ENCODE measurements around the gene METTL3. TPM values are rescaled to one million over a fixed set of nuclear protein-coding genes. Genes with fewer than 3 reads are reported as not detected.

The METTL3 gene
- total RNA-seq, 4 donors from 2014 or later, result 70.7 to 83.1 (median 75.4) TPM

GRCh38 chr14:21476925-21477681, 34.0 kb downstream of the METTL3 start, which contains the start of the genes RAB2B and TOX4:
RAB2B (minus strand) TSS chr14:21476959; CDS start chr14:21476872, 87 bp downstream.
TOX4 (plus strand) TSS chr14:21477195; CDS start chr14:21477279, 84 bp downstream.
- peak within 1 kb of the TSS; percentile 83 to 99 (median 96) for H3K4me3 ChIP-seq (replicated peaks in 1 of 3)
- peak in 1 of 2 donors; percentile 58 for TF ChIP-seq POLR2A (IDR thresholded peaks at IDR 0.05)
- TF ChIP-seq CTCF (IDR thresholded peaks at IDR 0.05), result peak; percentile 88 to 100 (median 98)
- DNase-seq, result peak; percentile 97
- peak within 1 kb of the TSS; percentile 80 to 88 (median 84) for H3K27ac ChIP-seq
- peaks cover 0 to 5% of the 10 kb centered on the region in 2 donors for H3K36me3 ChIP-seq
- H3K27me3 ChIP-seq, result no peaks in the 10 kb centered on the region
- 1 to 2% methylated on average over 48 to 49 of the region's 49 CpGs for WGBS, 2 donors
- H3K9me3 ChIP-seq, result no peaks in the 10 kb centered on the region
- intact Hi-C loops (cut with DNase I), result loop anchor here (5.0 kb wide), 1 partner anchor 210 kb away; the partner anchor contains the start of gene HNRNPC
- peaks cover 17% of the 10 kb centered on the region in 2 donors for H3K4me1 ChIP-seq

DNA sequence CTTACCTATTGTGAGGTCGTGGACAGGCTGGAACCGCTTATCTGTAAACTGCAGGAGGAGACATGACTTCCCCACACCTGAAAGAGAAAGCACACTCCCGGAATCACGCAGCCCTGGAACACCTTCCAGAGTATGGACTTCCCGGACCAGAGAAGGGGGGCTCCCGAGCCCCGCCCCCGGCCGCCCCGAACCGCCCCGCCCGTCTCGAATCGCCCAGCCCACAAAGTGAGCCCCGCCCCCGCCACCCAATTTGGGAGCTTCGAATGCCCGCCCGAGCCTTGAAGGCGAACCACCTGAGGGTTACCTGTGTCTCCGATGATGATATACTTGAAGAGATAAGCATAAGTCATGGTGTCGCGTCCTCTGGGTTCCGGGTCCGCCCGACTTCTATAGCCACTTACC, 34.6 kb downstream of the METTL3 start:
- intact Hi-C loops (cut with DNase I), result loop anchor here (5.0 kb wide), 1 partner anchor 209 kb away; the partner anchor contains the start of gene HNRNPC
- WGBS, 2 donors, result 0 to 1% methylated on average over 9 to 16 of the region's 27 CpGs
- Histone ChIP-seq H3K27me3 (no peaks in the 10 kb centered on the region), H3K4me3 (replicated peaks in 1 of 3) (peak overlapping the region; percentile 47 to 83 (median 79)), H3K9me3 (no peaks in the 10 kb centered on the region), H3K27ac (peak overlapping the region; percentile 80 to 88 (median 84)), H3K36me3 (peaks cover 0 to 5% of the 10 kb centered on the region in 2 donors), H3K4me1 (peaks cover 17% of the 10 kb centered on the region in 2 donors)
- peak; percentile 90 to 91 for DNase-seq
- TF ChIP-seq CTCF (IDR thresholded peaks at IDR 0.05), result no peak
- TF ChIP-seq POLR2A (IDR thresholded peaks at IDR 0.05), result peak in 1 of 2 donors; percentile 38

DNA sequence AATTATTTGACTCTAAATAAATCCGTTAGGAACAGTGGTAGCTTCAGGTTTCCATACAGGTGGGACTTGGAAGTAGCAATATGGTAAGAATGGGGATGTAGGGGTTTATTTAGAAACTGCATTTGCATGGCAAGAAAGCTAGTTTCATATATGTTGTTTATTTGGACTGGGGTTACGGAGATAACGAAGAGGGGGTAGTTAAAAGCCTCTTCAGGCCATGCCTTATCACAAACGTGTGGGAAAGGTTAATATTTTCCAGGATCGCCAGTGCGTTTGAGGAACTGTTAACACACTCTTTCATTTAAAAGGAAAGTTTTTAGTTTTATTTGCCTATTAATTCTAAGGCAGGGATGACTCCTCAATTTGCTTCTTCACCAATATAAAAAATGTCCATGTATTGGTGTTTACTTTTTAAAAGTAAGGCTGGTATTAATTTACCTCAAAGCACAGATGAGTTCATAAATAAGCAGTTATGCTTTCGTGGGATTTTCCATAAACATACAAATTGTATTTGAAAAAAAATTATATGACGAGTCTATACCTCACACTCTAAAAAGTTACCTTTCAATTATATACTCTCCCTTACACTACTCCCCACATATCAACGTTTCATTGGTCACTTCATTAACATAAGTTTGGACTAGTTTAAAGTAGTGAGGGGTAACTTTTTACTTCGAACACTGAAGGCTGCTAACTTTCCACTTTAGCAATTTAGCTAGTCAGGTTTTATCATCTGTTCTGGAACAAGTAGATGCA, 35.2 kb downstream of the METTL3 start:
- Histone ChIP-seq H3K9me3 (no peaks in the 10 kb centered on the region), H3K27me3 (no peaks in the 10 kb centered on the region)
- intact Hi-C loops (cut with DNase I), result loop anchor here (5.0 kb wide), 1 partner anchor 209 kb away; the partner anchor contains the start of gene HNRNPC

GRCh38 chr14:21467616-21468015, 43.5 kb downstream of the METTL3 start:
- H3K9me3 ChIP-seq, result no peaks in the 10 kb centered on the region
- WGBS, 2 donors, result 80 to 87% methylated on average over 1 of the region's 1 CpG
- intact Hi-C loops (cut with DNase I), result no loop called here
- no peak for DNase-seq
- H3K27ac ChIP-seq, result no peak overlapping the region
- peaks cover 28 to 39% of the 10 kb centered on the region in 2 donors for H3K36me3 ChIP-seq
- no peak overlapping the region for H3K4me3 ChIP-seq (replicated peaks in 1 of 3)
- no peak for TF ChIP-seq POLR2A (IDR thresholded peaks at IDR 0.05)
- no peak for TF ChIP-seq CTCF (IDR thresholded peaks at IDR 0.05)
- no peaks in the 10 kb centered on the region for H3K4me1 ChIP-seq
- H3K27me3 ChIP-seq, result no peaks in the 10 kb centered on the region

More for the DNA sequence above, 35.2 kb downstream of the METTL3 start:
- DNase-seq, result no peak
- WGBS, 2 donors, result 39 to 41% methylated on average over 10 of the region's 10 CpGs
- TF ChIP-seq POLR2A (IDR thresholded peaks at IDR 0.05), result no peak
- TF ChIP-seq CTCF (IDR thresholded peaks at IDR 0.05), result no peak
- Histone ChIP-seq H3K27ac (peak overlapping the region; percentile 80 to 88 (median 84)), H3K4me3 (replicated peaks in 1 of 3) (peak overlapping the region; percentile 47 to 83 (median 79)), H3K36me3 (peaks cover 0 to 5% of the 10 kb centered on the region in 2 donors), H3K4me1 (peaks cover 17% of the 10 kb centered on the region in 2 donors)

Measured in thyroid gland (tissue), 4 donors.